HG02798 (cell line): ENCODE data around the gene FAM151B.
"Not testable (repeated sequence)": the region's sequence is repeated elsewhere in the genome, so short reads cannot be mapped to it uniquely, and the experiment has no call there.

Experiments used
- ATAC-seq: cut with Tn5 transposase; IDR thresholded peaks from one replicate; pipeline ENCODE4 v1.9.1; 2021; ENCODE audit warnings: mild to moderate bottlenecking; ENCODE audit not compliant: unreplicated experiment, poor library complexity

FAM151B gene, protein sequence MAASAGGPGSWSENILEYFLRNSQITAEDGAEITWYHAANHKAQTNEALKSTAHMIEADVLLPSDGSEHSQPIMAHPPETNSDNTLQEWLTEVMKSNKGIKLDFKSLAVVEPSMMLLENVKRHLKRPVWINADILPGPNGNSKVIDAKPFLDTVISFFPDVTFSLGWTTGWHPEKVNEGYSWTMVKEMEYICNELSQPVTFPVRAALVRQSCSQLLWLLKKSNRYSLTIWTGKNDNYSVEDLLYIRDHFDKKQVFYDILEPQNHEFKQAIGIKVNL

GRCh38 chr5:80487829-80488721 lies at the start of gene FAM151B:
TSS of gene FAM151B (plus strand) at chr5:80488100. CDS start at chr5:80488124, 24 bp downstream.
- ATAC-seq = peak; percentile 90

DNA sequence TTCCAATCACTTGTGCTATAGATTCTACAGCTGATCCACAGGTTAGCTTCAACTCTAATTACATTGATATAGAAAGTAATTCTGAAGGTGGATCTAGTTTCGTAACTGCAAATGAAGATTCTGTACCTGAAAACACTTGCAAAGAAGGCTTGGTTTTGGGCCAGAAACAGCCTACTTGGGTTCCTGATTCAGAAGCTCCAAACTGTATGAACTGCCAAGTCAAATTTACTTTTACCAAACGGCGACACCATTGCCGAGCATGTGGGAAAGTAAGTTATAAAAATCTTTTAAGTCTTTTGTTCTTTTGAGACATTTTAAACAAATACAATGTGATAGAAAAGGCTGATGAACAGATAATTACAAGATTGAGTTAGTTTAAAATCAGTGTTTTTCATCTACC lies 49.2 kb upstream of the FAM151B start:
- ATAC-seq = no peak

- no peak for ATAC-seq
These were observed 48.7 kb upstream of the FAM151B start for GRCh38 chr5:80439213-80439612.

DNA sequence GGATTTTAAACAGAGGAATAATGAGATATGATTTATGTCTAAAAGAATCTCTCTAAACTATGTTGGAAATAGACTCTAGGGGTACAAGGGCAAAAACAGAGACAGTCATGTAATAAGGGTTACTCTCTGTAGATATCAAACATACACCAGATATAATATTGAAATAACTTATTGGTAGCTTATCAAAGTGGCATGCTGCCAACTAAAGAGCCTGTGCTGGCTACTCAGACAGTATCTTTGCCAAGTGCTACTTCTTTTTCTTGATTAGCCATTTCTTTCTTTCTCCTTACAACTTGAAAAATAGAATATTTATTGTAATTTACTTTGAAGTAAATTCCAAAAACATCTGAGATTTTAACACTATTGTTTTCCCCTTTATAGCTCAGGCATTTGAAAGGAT lies 45.2 kb upstream of the FAM151B start:
- ATAC-seq = no peak

GRCh38 chr5:80453366-80453765 lies 34.5 kb upstream of the FAM151B start:
- ATAC-seq = no peak

GRCh38 chr5:80463269-80463668 lies 24.6 kb upstream of the FAM151B start:
- ATAC-seq = no peak

DNA sequence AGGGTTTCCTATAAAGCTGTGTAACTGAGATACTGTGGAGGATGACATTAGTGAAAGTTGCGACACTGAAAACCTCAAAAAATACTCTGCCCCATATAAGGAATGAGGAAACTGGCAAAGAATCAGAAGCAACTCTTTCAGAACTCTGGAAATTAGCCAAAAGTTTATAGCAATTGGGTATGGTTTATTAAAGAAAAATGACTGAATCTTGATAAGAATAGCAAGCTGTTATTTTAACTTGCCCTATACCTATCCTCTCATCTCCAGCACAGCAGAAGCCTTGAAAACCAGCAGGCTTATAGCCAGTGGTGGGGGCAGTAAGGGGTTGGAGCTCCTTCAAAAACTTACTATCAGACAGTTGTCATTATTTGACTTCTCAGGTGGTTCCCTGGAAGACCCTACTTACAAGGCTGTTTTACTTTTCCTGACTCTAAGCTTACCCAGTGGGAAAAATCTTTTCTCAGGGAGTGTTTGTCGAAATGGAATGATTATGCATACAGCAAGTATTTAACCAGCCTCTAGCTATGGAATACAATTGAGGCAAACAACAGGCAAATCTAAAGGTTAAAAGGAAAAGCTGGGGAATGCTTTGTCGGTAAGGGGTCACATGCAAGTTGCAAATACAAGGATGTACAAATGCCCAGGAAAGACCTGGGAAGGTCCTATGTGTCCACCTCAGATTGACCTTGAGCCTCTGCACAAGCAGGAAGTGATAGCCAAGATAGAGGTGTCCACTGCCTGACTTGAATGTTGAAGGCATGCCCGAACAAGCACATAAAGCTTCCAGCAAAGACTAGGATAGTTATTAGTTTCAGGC lies 21.0 kb upstream of the FAM151B start:
- no peak for ATAC-seq

DNA sequence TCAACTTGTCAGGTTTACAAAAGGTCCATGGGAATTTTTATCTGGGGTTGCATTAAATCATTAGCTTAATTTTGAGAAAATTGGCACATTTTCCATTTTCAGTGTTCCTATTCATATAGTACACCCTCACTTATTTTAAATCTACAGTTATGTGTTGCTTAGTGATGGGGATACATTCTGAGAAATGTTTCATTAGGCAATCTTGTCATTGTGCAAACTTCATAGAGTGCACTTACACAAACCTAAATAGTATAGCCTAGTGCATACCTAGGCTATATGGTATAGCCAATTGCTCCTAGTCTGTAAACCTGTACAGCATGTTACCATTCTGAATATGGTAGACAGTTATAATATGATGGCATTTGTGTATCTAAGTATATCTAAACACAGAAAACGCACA lies 19.8 kb upstream of the FAM151B start:
- no peak for ATAC-seq

DNA sequence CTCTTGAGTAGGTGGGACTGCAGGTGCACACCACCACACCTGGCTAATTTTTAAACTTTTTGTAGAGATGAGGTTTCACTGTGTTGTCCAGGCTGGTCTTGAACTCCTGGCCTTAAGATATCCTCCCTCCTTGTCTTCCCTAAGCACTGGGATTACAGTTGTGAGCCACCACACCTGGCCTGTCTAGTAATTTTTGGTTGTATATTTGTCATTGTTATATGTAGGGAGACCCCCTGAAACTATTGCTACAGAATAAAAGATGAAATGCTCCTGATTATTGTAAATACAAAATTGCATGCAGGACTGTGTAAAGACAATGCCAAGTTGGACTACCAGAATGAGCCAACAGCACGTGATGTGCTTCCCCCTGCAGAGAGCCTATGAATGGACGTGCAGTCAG lies 17.3 kb upstream of the FAM151B start:
- ATAC-seq = not testable (repeated sequence)

DNA sequence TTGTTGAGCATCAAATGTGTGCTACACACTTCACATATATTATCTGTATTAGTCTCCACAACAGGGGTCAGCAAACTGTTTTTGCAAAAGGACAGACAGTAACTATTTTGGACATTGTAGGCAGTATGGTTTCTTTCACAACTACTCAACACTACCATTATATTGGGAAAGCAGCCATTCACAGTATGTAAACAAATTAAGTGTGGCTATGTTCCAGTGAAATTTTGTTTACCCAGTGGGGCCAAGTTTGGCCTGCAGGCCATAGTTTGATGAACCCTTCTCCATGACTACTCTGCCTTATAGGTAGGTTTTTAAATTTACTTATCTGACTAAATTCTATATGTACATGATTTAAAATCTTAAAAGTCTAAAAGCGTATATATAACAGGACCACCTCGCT lies 13.0 kb upstream of the FAM151B start:
- no peak for ATAC-seq

- no peak for ATAC-seq
These were observed 8.2 kb upstream of the FAM151B start for GRCh38 chr5:80479713-80480112.

- ATAC-seq = no peak
These were observed 7.5 kb upstream of the FAM151B start for GRCh38 chr5:80480354-80480753.

DNA sequence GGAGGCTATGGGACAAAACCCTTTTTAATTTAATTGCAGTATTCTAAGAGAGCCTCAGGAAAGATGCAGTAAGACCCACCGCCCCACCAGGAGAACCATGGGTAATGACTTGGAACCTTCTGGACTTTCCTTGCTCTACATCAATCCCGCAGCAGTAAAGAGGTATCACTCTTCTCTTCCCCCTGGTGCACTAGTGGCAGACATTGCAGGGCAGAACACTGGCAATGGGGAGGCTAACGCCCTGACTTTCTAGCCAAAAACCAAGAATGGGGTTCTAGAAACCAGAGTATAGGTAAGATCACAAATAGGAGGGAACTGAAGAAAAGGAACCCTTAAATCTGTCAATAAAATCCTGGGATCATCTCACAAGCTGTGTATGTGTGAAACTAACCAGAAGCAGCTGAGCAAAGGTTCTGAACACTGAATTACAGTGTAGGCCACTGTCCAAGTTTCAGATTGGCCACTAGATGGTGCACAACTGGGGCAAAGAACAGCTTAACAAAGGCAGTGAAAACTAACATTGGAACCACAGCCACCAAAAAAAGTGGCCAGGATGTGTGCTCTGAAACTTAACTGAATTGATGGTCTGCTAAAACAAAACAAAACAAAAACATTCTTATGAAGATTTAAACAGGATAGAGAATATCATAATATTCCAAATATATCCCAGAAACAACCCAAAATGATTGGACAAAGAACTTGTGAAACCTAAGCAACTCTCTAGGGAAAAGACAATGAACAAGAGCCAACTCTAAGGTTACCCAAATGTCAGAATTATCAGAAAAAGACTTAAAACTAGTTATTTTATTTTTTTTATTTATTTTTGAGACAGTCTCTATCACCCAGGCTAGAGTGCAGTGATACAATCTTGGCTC lies 6.6 kb upstream of the FAM151B start:
- ATAC-seq = peak; percentile 79

DNA sequence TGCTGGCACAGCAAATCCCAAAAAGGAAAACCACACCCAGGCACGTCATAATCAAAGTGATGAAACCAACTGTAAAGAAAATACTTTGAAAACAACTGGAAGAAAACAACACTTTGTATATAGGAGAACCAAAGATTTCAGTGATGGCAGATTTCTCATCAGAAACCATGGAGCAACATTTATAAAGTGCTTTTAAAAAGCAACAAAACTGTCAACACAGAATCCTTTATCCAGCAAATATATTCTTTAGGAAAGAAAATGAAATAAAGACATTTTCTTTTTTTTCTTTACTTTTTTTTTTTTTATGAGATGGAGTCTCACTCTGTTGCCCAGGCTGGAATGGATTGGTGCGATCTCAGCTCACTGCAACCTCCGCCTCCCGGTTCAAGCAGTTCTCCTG lies 5.3 kb upstream of the FAM151B start:
- ATAC-seq = no peak

- no peak for ATAC-seq
These were observed 4.2 kb upstream of the FAM151B start for GRCh38 chr5:80483636-80484232.

DNA sequence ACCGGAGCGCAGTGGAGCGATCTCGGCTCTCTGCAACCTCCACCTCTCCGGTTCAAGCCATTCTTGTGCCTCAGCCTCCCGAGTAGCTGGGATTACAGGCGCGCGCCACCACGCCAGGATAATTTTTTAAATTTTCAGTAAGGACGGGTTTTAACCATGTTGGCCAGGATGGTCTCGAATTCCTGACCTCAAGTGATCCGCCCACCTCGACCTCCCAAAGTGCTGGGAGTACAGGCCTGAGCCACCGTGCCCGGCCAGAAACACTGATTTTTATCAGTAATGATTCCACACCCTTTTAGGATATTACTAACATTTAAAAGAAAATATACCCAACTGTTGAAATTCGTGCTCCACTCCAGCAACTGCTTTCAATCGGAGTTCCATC lies 464 bp upstream of the FAM151B start:
- ATAC-seq = no peak

DNA sequence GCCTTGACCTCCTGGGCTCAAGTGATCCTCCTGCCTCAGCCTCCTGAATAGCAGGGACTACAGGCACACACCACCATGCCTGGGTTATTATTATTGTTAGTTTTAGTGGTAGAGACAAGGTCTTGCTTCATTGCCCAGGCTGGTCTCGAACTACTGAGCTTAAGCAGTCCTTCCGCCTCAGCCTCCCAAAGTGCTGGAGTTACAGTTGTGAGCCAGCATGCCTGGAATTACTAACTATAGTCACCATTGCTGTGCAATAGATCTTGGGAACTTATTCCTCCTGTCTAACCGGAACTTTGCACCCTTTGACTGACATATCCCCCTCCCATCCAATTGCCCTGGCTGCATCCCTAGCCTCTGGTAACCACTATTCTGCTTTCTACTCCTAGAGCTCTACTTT lies 3.4 kb downstream of the FAM151B start:
- ATAC-seq = no peak

DNA sequence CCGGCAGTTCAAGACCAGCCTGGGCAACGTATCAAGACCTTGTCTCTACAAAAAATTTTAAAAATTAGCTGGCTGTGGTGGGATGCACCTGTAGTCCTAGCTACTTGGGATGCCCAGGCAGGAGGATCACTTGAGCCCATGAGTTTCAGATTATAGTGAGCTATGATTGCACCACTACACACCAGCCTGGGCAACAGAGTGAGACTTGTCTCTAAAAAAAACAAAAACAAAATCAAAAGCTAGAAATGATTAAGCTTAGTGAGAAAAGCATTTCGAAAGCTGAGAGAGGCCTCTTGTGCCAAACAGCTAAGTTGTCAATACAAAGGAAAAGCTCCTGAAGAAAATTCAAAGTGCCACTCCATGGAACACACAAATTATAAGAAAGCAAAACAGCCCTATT lies 4.8 kb downstream of the FAM151B start:
- ATAC-seq = no peak

- ATAC-seq = not testable (repeated sequence)
These were observed 5.5 kb downstream of the FAM151B start for GRCh38 chr5:80493443-80493842.

GRCh38 chr5:80495891-80496290 lies 8.0 kb downstream of the FAM151B start:
- ATAC-seq = no peak
